Stimulated activated CD4-positive, alpha-beta T cell treated with anti-CD3 and anti-CD28 coated beads, Interleukin-1b, Interleukin-23, amount 100 ng/mL, for 4 hours (primary cell): Measurements from ENCODE around the gene NFASC.

Experiments used
- DNase-seq, 2 donors: peaks; one replicate each; pipeline ENCODE4 v3.0.0-alpha.2; 2020; ENCODE audit warnings: low read depth in 2 of 2

Gene NFASC

GRCh38 chr1:204983136-204983535 lies 112.5 kb downstream of the NFASC start:
- no peak for DNase-seq

- no peak for DNase-seq
These were observed 113.2 kb downstream of the NFASC start for GRCh38 chr1:204983881-204984280.

- no peak for DNase-seq
These were observed 113.8 kb downstream of the NFASC start for GRCh38 chr1:204984499-204984898.

- DNase-seq: no peak
These were observed 115.5 kb downstream of the NFASC start for GRCh38 chr1:204986181-204986580.

GRCh38 chr1:204987689-204988088 lies 117.0 kb downstream of the NFASC start:
- no peak for DNase-seq

GRCh38 chr1:204988196-204988595 lies 117.5 kb downstream of the NFASC start:
- DNase-seq: no peak

- DNase-seq: peak; percentile 25 to 27
These were observed 118.8 kb downstream of the NFASC start for GRCh38 chr1:204989266-204990058.

- DNase-seq: no peak
These were observed 119.5 kb downstream of the NFASC start for GRCh38 chr1:204990059-204990664.

GRCh38 chr1:204990721-204991341 lies 120.2 kb downstream of the NFASC start:
- DNase-seq: no peak

GRCh38 chr1:204991342-204991844 lies 120.7 kb downstream of the NFASC start:
- DNase-seq: no peak

GRCh38 chr1:204992201-204992997 lies 121.7 kb downstream of the NFASC start:
- no peak for DNase-seq

- no peak for DNase-seq
These were observed 122.3 kb downstream of the NFASC start for GRCh38 chr1:204992998-204993314.

- DNase-seq: no peak
These were observed 123.6 kb downstream of the NFASC start for GRCh38 chr1:204994086-204994862.

- no peak for DNase-seq
These were observed 126.3 kb downstream of the NFASC start for GRCh38 chr1:204996981-204997380.

GRCh38 chr1:204997591-204998355 lies 127.1 kb downstream of the NFASC start:
- no peak for DNase-seq

GRCh38 chr1:205001162-205001561 lies 130.5 kb downstream of the NFASC start:
- DNase-seq: no peak

- no peak for DNase-seq
These were observed 132.0 kb downstream of the NFASC start for GRCh38 chr1:205002705-205003104.

GRCh38 chr1:205003358-205004131 lies 132.9 kb downstream of the NFASC start:
- no peak for DNase-seq

- no peak for DNase-seq
These were observed 133.7 kb downstream of the NFASC start for GRCh38 chr1:205004351-205004750.

- DNase-seq: no peak
These were observed 138.2 kb downstream of the NFASC start for GRCh38 chr1:205008896-205009295.
